ENCODE measurements around the gene IST1.
A peak's percentile ranks its signal among the peaks of the same experiment; 100 is the strongest.

The IST1 gene

GRCh38 chr16:71919035-71919434 lies 23.7 kb downstream of the IST1 start:
- peak in 1 of 2 donors; percentile 25 for DNase-seq

GRCh38 chr16:71920658-71921057 lies 25.3 kb downstream of the IST1 start:
- no peak for DNase-seq

GRCh38 chr16:71923941-71924690 lies 28.8 kb downstream of the IST1 start:
- no peak for DNase-seq

GRCh38 chr16:71924710-71925109 lies 29.4 kb downstream of the IST1 start:
- DNase-seq = no peak

- DNase-seq = peak in 1 of 2 donors; percentile 88
Observed at GRCh38 chr16:71927383-71927782, 32.1 kb downstream of the IST1 start.

- DNase-seq = no peak
Observed at GRCh38 chr16:71927787-71928186, 32.5 kb downstream of the IST1 start.

GRCh38 chr16:71929048-71929447 lies 33.7 kb downstream of the IST1 start:
- DNase-seq = no peak

GRCh38 chr16:71930013-71930563 lies 34.8 kb downstream of the IST1 start:
- DNase-seq = no peak

GRCh38 chr16:71931001-71931400 lies 35.7 kb downstream of the IST1 start:
- DNase-seq = no peak

- no peak for DNase-seq
Observed at GRCh38 chr16:71931599-71931998, 36.3 kb downstream of the IST1 start.

- no peak for DNase-seq
Observed at GRCh38 chr16:71933017-71933416, 37.7 kb downstream of the IST1 start.

- DNase-seq = no peak
Observed at GRCh38 chr16:71933913-71934695, 38.8 kb downstream of the IST1 start.

GRCh38 chr16:71937868-71938510 lies 42.7 kb downstream of the IST1 start:
- DNase-seq = no peak

GRCh38 chr16:71943887-71944286 lies 48.6 kb downstream of the IST1 start:
- peak in 1 of 2 donors; percentile 18 for DNase-seq

GRCh38 chr16:71945616-71946015 lies 50.3 kb downstream of the IST1 start:
- DNase-seq = peak in 1 of 2 donors; percentile 46

GRCh38 chr16:71952825-71953224 lies 57.5 kb downstream of the IST1 start:
- no peak for DNase-seq

GRCh38 chr16:71954180-71954579 lies 58.8 kb downstream of the IST1 start:
- no peak for DNase-seq

GRCh38 chr16:71954699-71955195 lies 59.4 kb downstream of the IST1 start:
- DNase-seq = no peak

- DNase-seq = peak in 1 of 2 donors; percentile 44
Observed at GRCh38 chr16:71956486-71956885, 61.2 kb downstream of the IST1 start.

- peak; percentile 45 to 69 for DNase-seq
Observed at GRCh38 chr16:71961066-71962039, 66.0 kb downstream of the IST1 start.

- no peak for DNase-seq
Observed at GRCh38 chr16:71963125-71963875, 68.0 kb downstream of the IST1 start.
